H1 (cell line): ENCODE data around the gene UBE2V1. TPM values are rescaled to one million over a fixed set of nuclear protein-coding genes. Genes with fewer than 3 reads are reported as not detected.

Experiments
- CTCF ChIA-PET: fragments of 300-600 bp; sonication (Branson Sonifier 250); formaldehyde crosslinking; loops from one replicate; lab custom pipeline; 2021; ENCODE audit not compliant: partially characterized antibody; lab: Charles Lee
- POLR2A ChIA-PET: fragments of 300-600 bp; sonication (Branson Sonifier 250); formaldehyde crosslinking; loops from one replicate; lab custom pipeline; 2021; ENCODE audit warnings: inconsistent platforms; ENCODE audit not compliant: partially characterized antibody; lab: Charles Lee
- DNase-seq, 2 experiments: peaks; one replicate each; pipeline versions ENCODE4 v3.0.0 to v3.0.0-alpha.2; 2010 to 2022; ENCODE audit warnings: low spot score in 2 of 2, low read depth in 1 of 2, mixed read lengths in 1 of 2
- FAIRE-seq: peaks from 2 replicates; lab custom pipeline; 2011; peaks lifted over from hg19 to GRCh38; lab: Jason Lieb, UNC
- H2AFZ ChIP-seq: 2 replicates; pipeline ENCODE4 v1.8.1; 2012; ENCODE audit warnings: low read length, inconsistent platforms
- H2AK5ac ChIP-seq: 2 replicates; pipeline ENCODE4 v1.6.1; 2013; ENCODE audit warnings: low read depth, low read length
- H2BK120ac ChIP-seq: replicated peaks from 2 replicates; pipeline ENCODE3; 2013; ENCODE audit warnings: low read depth, low read length, inconsistent platforms
- H2BK12ac ChIP-seq: 2 replicates; pipeline ENCODE4 v1.6.1; 2013; ENCODE audit warnings: low read depth, low read length
- H2BK15ac ChIP-seq: 2 replicates; pipeline ENCODE4 v1.6.1; 2013; ENCODE audit warnings: low read length
- H2BK20ac ChIP-seq: 2 replicates; pipeline ENCODE4 v1.6.1; 2013; ENCODE audit warnings: low read length
- H2BK5ac ChIP-seq: 2 replicates; pipeline ENCODE4 v1.6.1; 2013; ENCODE audit warnings: low read depth, low read length
- H3K14ac ChIP-seq: 2 replicates; pipeline ENCODE4 v1.6.1; 2013; ENCODE audit warnings: inconsistent platforms; ENCODE audit not compliant: insufficient read length
- H3K18ac ChIP-seq: 2 replicates; pipeline ENCODE4 v1.6.1; 2013; ENCODE audit warnings: low read length; ENCODE audit errors: extremely low read depth
- H3K23ac ChIP-seq: 2 replicates; pipeline ENCODE4 v1.6.1; 2013; ENCODE audit warnings: inconsistent platforms; ENCODE audit not compliant: insufficient read length
- H3K23me2 ChIP-seq: 2 replicates; pipeline ENCODE4 v1.6.1; 2013; ENCODE audit warnings: low read depth, low read length
- H3K27ac ChIP-seq: 2 replicates; pipeline ENCODE4 v1.6.1; 2011; ENCODE audit warnings: low read depth, low read length, inconsistent platforms
- H3K27me3 ChIP-seq, 4 experiments: replicated peaks in 1 of 4; 1 replicate in 1 of 4; 2 replicates in 3 of 4; pipeline versions ENCODE4 v1.6.1 to v1.8.1; 2011 to 2013; ENCODE audit warnings: low read length in 3 of 4, mild to moderate bottlenecking in 3 of 4, inconsistent platforms in 2 of 4, mixed read lengths in 2 of 4, moderate library complexity in 1 of 4; ENCODE audit not compliant: control insufficient read depth in 3 of 4, insufficient read depth in 3 of 4; ENCODE audit errors: extremely low read depth in 1 of 4
- H3K36me3 ChIP-seq, 4 experiments: 2 replicates each; pipeline versions ENCODE4 v1.6.1 to v1.8.1; 2011 to 2013; ENCODE audit warnings: mild to moderate bottlenecking in 4 of 4, low read length in 3 of 4, moderate library complexity in 2 of 4, control low read depth in 1 of 4, inconsistent platforms in 1 of 4; ENCODE audit not compliant: insufficient read depth in 4 of 4, control insufficient read depth in 2 of 4
- H3K4ac ChIP-seq: replicated peaks from 2 replicates; pipeline ENCODE3; 2013; ENCODE audit warnings: low read length, low read depth, mixed read lengths, inconsistent platforms; ENCODE audit not compliant: insufficient read length
- H3K4me1 ChIP-seq, 4 experiments: replicated peaks in 1 of 4; 1 replicate in 1 of 4; 2 replicates in 3 of 4; pipeline versions ENCODE4 v1.6.1 to v1.8.1; 2011 to 2013; ENCODE audit warnings: low read length in 3 of 4, inconsistent platforms in 2 of 4, mixed read lengths in 1 of 4; ENCODE audit not compliant: insufficient read depth in 4 of 4, control insufficient read depth in 3 of 4
- H3K4me2 ChIP-seq, 2 experiments: 2 replicates each; pipeline versions ENCODE4 v1.6.1 to v1.8.1; 2011 to 2013; ENCODE audit warnings: low read depth in 2 of 2, low read length in 2 of 2, control low read depth in 1 of 2, inconsistent platforms in 1 of 2, mild to moderate bottlenecking in 1 of 2; ENCODE audit not compliant: insufficient read depth in 1 of 2
- H3K4me3 ChIP-seq, 4 experiments: fragments of 200-600, 300-600 bp in 1 of 4; sonication (generic), shearing (Covaris generic), sonication (Bioruptor Twin) in 1 of 4; 2 replicates each; pipeline versions ENCODE4 v1.5.1 to v1.8.1; 2011 to 2016; ENCODE audit warnings: low read length in 4 of 4, low read depth in 3 of 4, control low read depth in 2 of 4, inconsistent platforms in 2 of 4, mild to moderate bottlenecking in 2 of 4, mixed read lengths in 1 of 4, moderate library complexity in 1 of 4; ENCODE audit not compliant: insufficient read depth in 2 of 4; ENCODE audit errors: extremely low read depth in 1 of 4
- H3K56ac ChIP-seq: replicated peaks from 2 replicates; pipeline ENCODE3; 2013; ENCODE audit warnings: low read depth, mild to moderate bottlenecking, mixed read lengths, low read length, inconsistent platforms; ENCODE audit not compliant: insufficient read length
- H3K79me1 ChIP-seq: 2 replicates; pipeline ENCODE4 v1.6.1; 2013; ENCODE audit warnings: low read depth, low read length, control low read depth
- H3K79me2 ChIP-seq, 2 experiments: 2 replicates each; pipeline versions ENCODE4 v1.6.1 to v1.8.1; 2012 to 2013; ENCODE audit warnings: low read length in 2 of 2, mild to moderate bottlenecking in 2 of 2, inconsistent platforms in 1 of 2; ENCODE audit not compliant: insufficient read depth in 2 of 2, control insufficient read depth in 1 of 2
- H3K9ac ChIP-seq, 4 experiments: replicated peaks in 1 of 4; 1 replicate in 1 of 4; 2 replicates in 3 of 4; pipeline versions ENCODE4 v1.6.1 to v1.8.1; 2011 to 2013; ENCODE audit warnings: low read depth in 3 of 4, low read length in 3 of 4, control low read depth in 2 of 4, mild to moderate bottlenecking in 2 of 4, moderate library complexity in 2 of 4, inconsistent platforms in 1 of 4; ENCODE audit errors: extremely low read depth in 1 of 4
- H3K9me3 ChIP-seq, 2 experiments: 2 replicates each; pipeline versions ENCODE4 v1.6.1 to v1.8.1; 2012 to 2013; ENCODE audit warnings: mild to moderate bottlenecking in 2 of 2, moderate library complexity in 2 of 2, control low read depth in 1 of 2, inconsistent platforms in 1 of 2, low read depth in 1 of 2, low read length in 1 of 2, mixed read lengths in 1 of 2; ENCODE audit not compliant: insufficient read depth in 2 of 2
- H4K20me1 ChIP-seq, 2 experiments: replicated peaks in 1 of 2; 2 replicates each; pipeline versions ENCODE3 to v1.8.1; 2011 to 2013; ENCODE audit warnings: inconsistent platforms in 2 of 2, low read length in 2 of 2, mild to moderate bottlenecking in 1 of 2; ENCODE audit not compliant: insufficient read depth in 2 of 2, control insufficient read depth in 1 of 2
- H4K5ac ChIP-seq: 2 replicates; pipeline ENCODE4 v1.6.1; 2013; ENCODE audit warnings: low read length, low read depth, mixed read lengths, inconsistent platforms; ENCODE audit not compliant: insufficient read length
- H4K8ac ChIP-seq: 2 replicates; pipeline ENCODE4 v1.8.0; 2013; ENCODE audit warnings: mild to moderate bottlenecking, moderate library complexity, low read length, inconsistent platforms; ENCODE audit not compliant: insufficient read depth; ENCODE audit errors: extremely low read depth
- H4K91ac ChIP-seq: replicated peaks from 2 replicates; pipeline ENCODE3; 2013; ENCODE audit warnings: low read length, mixed read lengths, inconsistent platforms; ENCODE audit not compliant: insufficient read length
- ATF3 ChIP-seq: IDR thresholded peaks from 2 replicates; pipeline ENCODE4 v1.6.1; 2011; ENCODE audit warnings: low read depth, mild to moderate bottlenecking, low read length; ENCODE audit not compliant: insufficient read depth
- CBX5 ChIP-seq: fragments of 300-800, 300-1000 bp; sonication (generic); IDR thresholded peaks from 2 replicates; pipeline ENCODE4 v1.7.1; 2016; ENCODE audit warnings: antibody characterized with exemption, low read length, low read depth
- CHD2 ChIP-seq: IDR thresholded peaks from 2 replicates; pipeline ENCODE4 v1.6.1; 2012; ENCODE audit warnings: low read length, improper control_type of control experiment
- HDAC2 ChIP-seq, 2 experiments: fragments of 300-600 bp in 1 of 2; sonication (generic) in 1 of 2; IDR thresholded peaks; 2 replicates each; pipeline ENCODE4 v1.6.1; 2011 to 2012; ENCODE audit warnings: low read depth in 2 of 2, low read length in 2 of 2, mild to moderate bottlenecking in 2 of 2, moderate library complexity in 2 of 2, borderline replicate concordance in 1 of 2, inconsistent platforms in 1 of 2
- KDM1A ChIP-seq: fragments of 200-600, 300-600 bp; sonication (generic); IDR thresholded peaks from 2 replicates; pipeline ENCODE4 v1.7.1; 2016; ENCODE audit warnings: mild to moderate bottlenecking, low read length, borderline replicate concordance
- MAFK ChIP-seq: IDR thresholded peaks from 2 replicates; pipeline ENCODE4 v1.6.1; 2012; ENCODE audit warnings: low read depth, mild to moderate bottlenecking, improper control_type of control experiment, low read length
- NANOG ChIP-seq: IDR thresholded peaks from 2 replicates; pipeline ENCODE4 v1.6.1; 2011; ENCODE audit warnings: low read length, low read depth, mild to moderate bottlenecking, inconsistent platforms; ENCODE audit not compliant: insufficient read depth, poor library complexity, severe bottlenecking
- SP1 ChIP-seq: IDR thresholded peaks from 2 replicates; pipeline ENCODE4 v1.6.1; 2011; ENCODE audit warnings: low read depth, low read length
- SP4 ChIP-seq: IDR thresholded peaks from 2 replicates; pipeline ENCODE4 v1.6.1; 2012; ENCODE audit warnings: low read length, inconsistent platforms
- ZNF274 ChIP-seq: IDR thresholded peaks from 2 replicates; pipeline ENCODE4 v1.7.0; 2012; ENCODE audit warnings: low read length, borderline replicate concordance; ENCODE audit errors: extremely low read depth
- WGBS, 2 experiments: shearing (Covaris generic) in 1 of 2; methylation state at CpG; one replicate each; pipeline versions ENCODE4 v1.1.6 to v1.1.7; 2013 to 2015; ENCODE audit warnings: low lambda C conversion rate in 2 of 2, mixed read lengths in 2 of 2, inconsistent platforms in 1 of 2, low coverage in 1 of 2, missing lambda C conversion rate in 1 of 2; ENCODE audit not compliant: insufficient replicate concordance in 2 of 2, insufficient coverage in 1 of 2, insufficient read length in 1 of 2; ENCODE audit errors: extremely low coverage in 1 of 2, missing lambda C conversion rate in 1 of 2; 5-methylcytosine and 5-hydroxymethylcytosine counted together
- polyA plus RNA-seq, 7 experiments: library from polyadenylated mRNA; depleted of rRNA in 3 of 7; stranded (reverse) in 5 of 7; unstranded in 2 of 7; fragments of >200 nt in 5 of 7; fragments of 200-250 nt in 2 of 7; gene quantifications; 1 replicate in 5 of 7; 2 replicates in 1 of 7; 4 replicates in 1 of 7; pipeline versions ENCODE4 v1.2.1 to v1.2.3, GENCODE V29; 2011 to 2013; ENCODE audit warnings: missing spikeins in 2 of 7, mixed read lengths in 2 of 7
- total RNA-seq: library from RNA; stranded (reverse); fragmentation: NEBNext Ultra II Directional; extraction: Animal tissue kit (Norgen Biotek cat#: 25700); gene quantifications from 2 replicates; pipeline ENCODE4 v1.2.1, GENCODE V29; 2021

UBE2V1 gene
- total and polyA plus RNA-seq, 2 of the 8 experiments (the other 6 are each of a cell fraction or from before 2014, with no cell fraction given): 141 to 184 TPM

- H4K20me1 ChIP-seq: peaks cover 15 to 29% of the 10 kb centered on the region in 2 experiments
- peaks cover 0 to 45% of the 10 kb centered on the region in 2 experiments; a peak in 2 of 4 replicates for H3K79me2 ChIP-seq
Observed at GRCh38 chr20:50141018-50141675, 28.2 kb upstream of the UBE2V1 start.

More at GRCh38 chr20:50141018-50141675, 28.2 kb upstream of the UBE2V1 start:
- peak overlapping the region; percentile 56; the same call in 1 of the 2 replicates for H2BK5ac ChIP-seq
- no peak overlapping the region for H3K23ac ChIP-seq
- ChIA-PET POLR2A (interaction anchor here (6.9 kb wide), 1 partner anchor 12 kb away, joined by 40 read pairs; the partner anchor contains the start of gene PEDS1), CTCF (interaction anchor here (1.1 to 6.9 kb wide), 6 partner anchors 9 to 28 kb away, joined by 3 to 61 read pairs (median 4); partner anchors contain the start of gene PEDS1)
- no peak overlapping the region for H3K18ac ChIP-seq
- DNase-seq (no peak), FAIRE-seq (no peak)
- WGBS, 2 experiments: 92% methylated on average over 6 of the region's 6 CpGs; no CpG with 5 or more reads in 1 of the 2 experiments
- H4K8ac ChIP-seq: peak overlapping the region; percentile 51; the same call in 1 of the 2 replicates
- H2BK120ac ChIP-seq: no peak overlapping the region
- H3K4me2 ChIP-seq: no peak overlapping the region
- no peak overlapping the region for H2BK12ac ChIP-seq
- H3K56ac ChIP-seq: no peak overlapping the region
- no peak overlapping the region for H4K5ac ChIP-seq
- no peak overlapping the region for H3K9ac ChIP-seq
- H3K9me3 ChIP-seq: no peaks in the 10 kb centered on the region
- H3K4ac ChIP-seq: no peak overlapping the region
- no peak overlapping the region for H3K14ac ChIP-seq
- H2AFZ ChIP-seq: no peak overlapping the region
- H3K4me1 ChIP-seq: peaks cover 5 to 17% (median 8%) of the 10 kb centered on the region in 4 experiments
- H3K27me3 ChIP-seq: no peaks in the 10 kb centered on the region
- peaks cover 4 to 30% (median 11%) of the 10 kb centered on the region in 4 experiments; a peak in 4 of 8 replicates for H3K36me3 ChIP-seq
- no peak overlapping the region for H3K4me3 ChIP-seq
- no peak overlapping the region for H2BK20ac ChIP-seq
- no peak overlapping the region for H2BK15ac ChIP-seq
- no peak overlapping the region for H2AK5ac ChIP-seq
- no peaks in the 10 kb centered on the region for H3K23me2 ChIP-seq
- TF ChIP-seq MAFK (no peak), HDAC2 (IDR thresholded peaks at IDR 0.05; ENCODE audit: borderline replicate concordance in 1 of 2, low read depth in 2 of 2, low read length in 2 of 2) (no peak), SP1 (no peak), NANOG (no peak), KDM1A (no peak), ZNF274 (no peak), CBX5 (no peak), CHD2 (no peak), ATF3 (no peak), SP4 (no peak)
- TF ChIP-seq, all 59 proteins: peak for 0
- H3K27ac ChIP-seq: no peak overlapping the region
- peaks cover 20% of the 10 kb centered on the region for H3K79me1 ChIP-seq
- peak overlapping the region; percentile 5 for H4K91ac ChIP-seq
